Measurements from ENCODE around the gene LGSN.

DNA sequence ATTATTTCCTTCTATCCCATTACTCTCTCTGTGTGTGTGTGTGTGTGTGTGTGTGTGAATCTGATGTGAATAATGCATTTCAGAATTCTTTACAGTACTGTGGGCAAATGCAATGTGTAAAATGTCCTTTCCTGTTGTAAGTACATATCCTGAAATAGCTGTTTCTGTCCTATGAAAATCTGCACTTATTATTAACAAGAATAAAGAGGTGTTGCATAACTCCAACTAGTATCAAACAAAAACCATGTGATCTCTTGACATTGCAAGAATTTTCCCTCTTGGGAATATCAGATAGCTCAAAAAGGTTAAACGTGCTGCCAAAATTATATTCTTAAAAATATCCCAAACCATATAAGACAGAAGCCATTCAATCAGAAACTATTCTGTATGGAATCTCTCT is 52.0 kb downstream of the LGSN start:
- TF ChIP-seq CEBPB (IDR thresholded peaks at IDR 0.05; ENCODE audit: borderline replicate concordance in 1 of 2, low read depth in 2 of 2, low read length in 2 of 2) (no peak), JUND (IDR thresholded peaks at IDR 0.05; ENCODE audit: low read depth, low read length) (no peak), TAF1 (IDR thresholded peaks at IDR 0.05; ENCODE audit: borderline replicate concordance, low read depth, low read length) (no peak), CTCF (IDR thresholded peaks at IDR 0.05 in 2 of 3, conservative IDR thresholded peaks at IDR 0.05 in 1 of 3; ENCODE audit: control insufficient read depth in 2 of 3, extremely low read depth in 1 of 3, insufficient read depth in 1 of 3, low read depth in 3 of 3, low read length in 3 of 3) (no peak), MXI1 (IDR thresholded peaks at IDR 0.05; ENCODE audit: low read depth, low read length) (no peak), TARDBP (IDR thresholded peaks at IDR 0.05; ENCODE audit: borderline replicate concordance) (no peak), RAD51 (IDR thresholded peaks at IDR 0.05) (no peak), NKRF (conservative IDR thresholded peaks at IDR 0.05) (no peak), POLR2AphosphoS5 (IDR thresholded peaks at IDR 0.05; ENCODE audit: low read length) (no peak), MAX (IDR thresholded peaks at IDR 0.05; ENCODE audit: low read depth, low read length) (no peak)
